OCI-LY3 (cell line): Measurements from ENCODE around the gene C17orf50.

Source experiments
- EZH2phosphoT487 ChIP-seq: fragments of 200-600 bp; shearing (Covaris generic); IDR thresholded peaks from 2 replicates; pipeline ENCODE4 v1.6.1; 2018; ENCODE audit warnings: antibody characterized with exemption, mixed run types, low read depth
- TF ChIP-seq, protein P1 (sequence below): fragments of 200-600, 300-600 bp; sonication (generic); IDR thresholded peaks from 2 replicates; pipeline ENCODE4 v1.5.1; 2014; ENCODE audit warnings: antibody characterized with exemption, low read length, low read depth

DNA sequence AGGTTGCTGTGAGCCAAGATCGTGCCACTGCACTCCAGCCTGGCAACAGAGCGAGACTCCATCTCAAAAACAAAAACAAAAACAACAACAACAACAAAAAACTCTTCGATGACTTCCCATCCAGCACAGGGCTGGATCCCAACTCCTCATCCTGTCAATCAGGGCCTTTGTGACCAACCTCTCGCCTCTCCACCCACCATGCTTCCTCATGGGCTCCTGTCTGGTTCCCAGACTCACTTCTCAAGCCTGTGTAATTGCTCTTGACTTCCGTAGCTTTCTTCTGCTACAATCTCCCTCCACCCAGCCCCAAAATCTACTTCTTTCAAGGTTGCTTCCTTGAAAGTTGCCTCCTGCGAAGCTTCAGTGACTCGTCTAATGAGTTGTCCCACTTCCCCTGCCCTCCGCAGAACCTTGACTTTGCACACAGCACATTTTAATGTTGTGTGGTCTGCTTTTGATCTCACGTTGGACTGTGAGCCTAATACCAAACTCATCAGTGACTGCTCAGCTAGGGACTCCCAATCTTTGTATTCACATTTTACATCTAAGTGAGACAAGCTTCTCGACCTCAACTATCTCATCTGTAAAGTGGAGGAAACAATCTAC is 30.2 kb upstream of the C17orf50 start:
- TF ChIP-seq, protein P1, sequence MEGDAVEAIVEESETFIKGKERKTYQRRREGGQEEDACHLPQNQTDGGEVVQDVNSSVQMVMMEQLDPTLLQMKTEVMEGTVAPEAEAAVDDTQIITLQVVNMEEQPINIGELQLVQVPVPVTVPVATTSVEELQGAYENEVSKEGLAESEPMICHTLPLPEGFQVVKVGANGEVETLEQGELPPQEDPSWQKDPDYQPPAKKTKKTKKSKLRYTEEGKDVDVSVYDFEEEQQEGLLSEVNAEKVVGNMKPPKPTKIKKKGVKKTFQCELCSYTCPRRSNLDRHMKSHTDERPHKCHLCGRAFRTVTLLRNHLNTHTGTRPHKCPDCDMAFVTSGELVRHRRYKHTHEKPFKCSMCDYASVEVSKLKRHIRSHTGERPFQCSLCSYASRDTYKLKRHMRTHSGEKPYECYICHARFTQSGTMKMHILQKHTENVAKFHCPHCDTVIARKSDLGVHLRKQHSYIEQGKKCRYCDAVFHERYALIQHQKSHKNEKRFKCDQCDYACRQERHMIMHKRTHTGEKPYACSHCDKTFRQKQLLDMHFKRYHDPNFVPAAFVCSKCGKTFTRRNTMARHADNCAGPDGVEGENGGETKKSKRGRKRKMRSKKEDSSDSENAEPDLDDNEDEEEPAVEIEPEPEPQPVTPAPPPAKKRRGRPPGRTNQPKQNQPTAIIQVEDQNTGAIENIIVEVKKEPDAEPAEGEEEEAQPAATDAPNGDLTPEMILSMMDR: no peak
- no peak for TF ChIP-seq EZH2phosphoT487
